BLaER1 treated with 17β-estradiol and CSF1 and Interleukin-3, amounts not matched to agents 10 nM and 100 nM (cell line): ENCODE measurements around the gene CSNK2B.

Source experiments
- H3K27ac ChIP-seq, 11 experiments: shearing (Covaris generic); formaldehyde crosslinking; 2 replicates each; pipeline ENCODE4 v1.8.1; 2022
- H3K27me3 ChIP-seq, 11 experiments: shearing (Covaris generic); formaldehyde crosslinking; 2 replicates each; pipeline ENCODE4 v1.8.1; 2022
- H3K36me3 ChIP-seq, 11 experiments: shearing (Covaris generic); formaldehyde crosslinking; 2 replicates each; pipeline ENCODE4 v1.8.1; 2022
- H3K4me1 ChIP-seq, 10 experiments: shearing (Covaris generic); formaldehyde crosslinking; 2 replicates each; pipeline ENCODE4 v1.8.1; 2022
- H3K4me2 ChIP-seq, 11 experiments: shearing (Covaris generic); formaldehyde crosslinking; 2 replicates each; pipeline ENCODE4 v1.8.1; 2022
- H3K4me3 ChIP-seq, 10 experiments: shearing (Covaris generic); formaldehyde crosslinking; 2 replicates each; pipeline ENCODE4 v1.8.1; 2022
- H3K9ac ChIP-seq, 11 experiments: shearing (Covaris generic); formaldehyde crosslinking; 2 replicates each; pipeline ENCODE4 v1.8.1; 2022
- H3K9me3 ChIP-seq, 11 experiments: shearing (Covaris generic); formaldehyde crosslinking; replicated peaks in 1 of 11; 2 replicates each; pipeline ENCODE4 v1.8.1; 2022
- H4K20me1 ChIP-seq, 11 experiments: shearing (Covaris generic); formaldehyde crosslinking; 2 replicates each; pipeline ENCODE4 v1.8.1; 2022
- Cebpa-rat ChIP-seq, 11 experiments: shearing (Covaris generic); IDR thresholded peaks; 2 replicates each; pipeline ENCODE4 v1.8.1; 2022

Gene CSNK2B

DNA sequence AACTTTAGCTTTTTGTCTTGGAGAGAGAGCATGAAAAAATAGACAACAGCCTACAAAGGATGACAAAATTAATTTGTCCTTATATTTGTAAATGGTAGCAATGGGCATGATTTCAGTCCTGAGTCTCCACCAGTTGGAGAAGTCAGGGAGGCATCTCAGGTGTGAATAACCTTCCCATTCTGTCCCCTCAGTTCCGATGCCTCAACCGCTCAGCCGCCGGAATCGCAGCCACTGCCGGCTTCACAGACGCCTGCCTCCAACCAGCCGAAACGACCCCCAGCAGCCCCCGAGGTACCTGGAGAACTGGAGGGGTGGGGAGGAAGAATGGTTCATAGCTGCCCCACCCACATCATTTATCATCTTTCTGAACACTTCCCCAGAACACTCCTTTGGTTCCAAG lies 41.8 kb upstream of the CSNK2B start:
- Histone ChIP-seq H3K9ac (peak overlapping the region in 2 of 11 experiments; percentile 15 to 18; a peak in 2 of 22 replicates), H3K4me1 (peaks cover 17 to 34% (median 23%) of the 10 kb centered on the region in 10 experiments), H3K4me3 (no peak overlapping the region), H3K9me3 (no peaks in the 10 kb centered on the region), H4K20me1 (peaks cover 52 to 83% (median 76%) of the 10 kb centered on the region in 11 experiments; a peak in 21 of 22 replicates), H3K27me3 (no peaks in the 10 kb centered on the region), H3K27ac (no peak overlapping the region), H3K36me3 (peaks cover 61 to 77% (median 76%) of the 10 kb centered on the region in 11 experiments), H3K4me2 (no peak overlapping the region)
- TF ChIP-seq Cebpa-rat (IDR thresholded peaks at IDR 0.05): no peak

DNA sequence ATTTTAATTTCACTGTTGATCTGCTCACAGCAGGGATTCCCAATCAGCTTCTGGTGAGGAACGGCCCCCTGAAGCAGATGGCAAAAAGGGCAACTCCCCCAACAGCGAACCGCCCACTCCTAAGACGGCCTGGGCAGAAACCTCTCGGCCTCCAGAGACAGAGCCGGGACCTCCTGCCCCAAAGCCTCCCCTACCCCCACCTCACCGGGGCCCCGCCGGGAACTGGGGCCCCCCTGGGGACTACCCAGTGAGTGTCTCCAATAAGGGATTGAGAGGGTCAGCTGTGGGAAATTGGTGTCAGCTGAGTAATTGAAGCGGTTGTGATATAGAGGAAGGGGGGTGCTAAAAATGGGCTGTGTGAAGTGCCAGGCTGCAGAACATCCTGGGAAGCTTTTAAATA lies 38.9 kb upstream of the CSNK2B start:
- TF ChIP-seq Cebpa-rat (IDR thresholded peaks at IDR 0.05): no peak
- no peak overlapping the region for H3K4me2 ChIP-seq
- no peaks in the 10 kb centered on the region for H3K27me3 ChIP-seq
- H3K27ac ChIP-seq: no peak overlapping the region
- H3K9me3 ChIP-seq: no peaks in the 10 kb centered on the region
- peaks cover 90 to 100% (median 100%) of the 10 kb centered on the region in 11 experiments for H3K36me3 ChIP-seq
- H3K4me3 ChIP-seq: no peak overlapping the region
- peak overlapping the region in 6 of 11 experiments; percentile 12 to 32 (median 23); a peak in 6 of 22 replicates for H3K9ac ChIP-seq
- peaks cover 68 to 100% (median 100%) of the 10 kb centered on the region in 11 experiments; a peak in 21 of 22 replicates for H4K20me1 ChIP-seq
- peaks cover 8 to 24% (median 11%) of the 10 kb centered on the region in 10 experiments for H3K4me1 ChIP-seq

DNA sequence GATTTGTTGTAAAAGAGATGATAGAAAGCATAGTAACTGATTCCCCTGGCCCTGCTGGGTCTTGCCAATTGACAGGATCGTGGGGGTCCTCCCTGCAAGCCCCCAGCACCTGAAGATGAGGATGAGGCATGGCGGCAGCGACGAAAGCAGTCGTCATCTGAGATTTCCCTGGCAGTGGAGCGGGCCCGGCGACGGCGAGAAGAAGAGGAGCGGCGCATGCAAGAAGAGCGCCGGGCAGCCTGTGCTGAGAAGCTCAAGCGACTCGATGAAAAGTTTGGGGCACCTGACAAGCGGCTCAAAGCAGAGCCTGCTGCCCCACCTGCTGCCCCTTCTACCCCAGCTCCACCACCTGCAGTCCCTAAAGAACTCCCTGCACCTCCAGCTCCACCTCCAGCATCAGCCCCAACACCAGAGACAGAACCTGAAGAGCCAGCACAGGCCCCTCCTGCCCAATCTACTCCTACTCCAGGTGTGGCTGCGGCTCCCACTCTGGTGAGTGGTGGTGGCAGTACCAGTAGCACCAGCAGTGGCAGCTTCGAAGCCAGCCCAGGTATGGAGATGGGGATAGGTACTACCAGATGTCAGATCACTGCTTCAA lies 38.1 kb upstream of the CSNK2B start:
- no peak overlapping the region for H3K4me2 ChIP-seq
- peaks cover 65 to 100% (median 100%) of the 10 kb centered on the region in 11 experiments; a peak in 21 of 22 replicates for H4K20me1 ChIP-seq
- no peaks in the 10 kb centered on the region for H3K27me3 ChIP-seq
- no peaks in the 10 kb centered on the region for H3K9me3 ChIP-seq
- no peak for TF ChIP-seq Cebpa-rat (IDR thresholded peaks at IDR 0.05)
- peaks cover 95 to 100% (median 100%) of the 10 kb centered on the region in 11 experiments for H3K36me3 ChIP-seq
- H3K9ac ChIP-seq: peak overlapping the region in 1 of 11 experiments; percentile 9; a peak in 1 of 22 replicates
- no peak overlapping the region for H3K4me3 ChIP-seq
- peaks cover 0 to 15% (median 3%) of the 10 kb centered on the region in 10 experiments; a peak in 17 of 20 replicates for H3K4me1 ChIP-seq
- no peak overlapping the region for H3K27ac ChIP-seq

DNA sequence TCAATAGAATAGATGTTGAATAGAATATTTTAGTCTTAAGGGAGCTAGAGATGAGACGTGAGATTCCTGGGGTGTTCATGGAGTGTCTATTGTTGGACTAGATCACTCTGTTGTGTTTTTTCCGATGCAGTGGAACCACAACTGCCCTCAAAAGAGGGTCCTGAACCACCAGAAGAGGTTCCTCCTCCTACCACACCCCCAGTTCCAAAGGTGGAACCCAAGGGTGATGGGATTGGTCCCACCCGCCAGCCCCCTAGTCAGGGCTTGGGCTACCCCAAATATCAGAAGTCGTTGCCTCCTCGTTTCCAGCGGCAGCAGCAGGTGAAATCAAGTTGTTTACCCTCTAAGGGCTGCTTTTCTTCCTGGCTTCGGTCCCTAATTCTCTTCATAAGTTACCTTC lies 36.9 kb upstream of the CSNK2B start:
- Histone ChIP-seq H3K9me3 (no peaks in the 10 kb centered on the region), H3K4me1 (peaks cover 0 to 3% (median 0%) of the 10 kb centered on the region in 10 experiments; a peak in 1 of 20 replicates), H3K9ac (no peak overlapping the region), H3K27me3 (no peaks in the 10 kb centered on the region), H4K20me1 (peaks cover 64 to 100% (median 99%) of the 10 kb centered on the region in 11 experiments; a peak in 21 of 22 replicates), H3K4me3 (no peak overlapping the region), H3K4me2 (no peak overlapping the region), H3K27ac (no peak overlapping the region), H3K36me3 (peaks cover 100% of the 10 kb centered on the region in 11 experiments)
- TF ChIP-seq Cebpa-rat (IDR thresholded peaks at IDR 0.05): no peak

DNA sequence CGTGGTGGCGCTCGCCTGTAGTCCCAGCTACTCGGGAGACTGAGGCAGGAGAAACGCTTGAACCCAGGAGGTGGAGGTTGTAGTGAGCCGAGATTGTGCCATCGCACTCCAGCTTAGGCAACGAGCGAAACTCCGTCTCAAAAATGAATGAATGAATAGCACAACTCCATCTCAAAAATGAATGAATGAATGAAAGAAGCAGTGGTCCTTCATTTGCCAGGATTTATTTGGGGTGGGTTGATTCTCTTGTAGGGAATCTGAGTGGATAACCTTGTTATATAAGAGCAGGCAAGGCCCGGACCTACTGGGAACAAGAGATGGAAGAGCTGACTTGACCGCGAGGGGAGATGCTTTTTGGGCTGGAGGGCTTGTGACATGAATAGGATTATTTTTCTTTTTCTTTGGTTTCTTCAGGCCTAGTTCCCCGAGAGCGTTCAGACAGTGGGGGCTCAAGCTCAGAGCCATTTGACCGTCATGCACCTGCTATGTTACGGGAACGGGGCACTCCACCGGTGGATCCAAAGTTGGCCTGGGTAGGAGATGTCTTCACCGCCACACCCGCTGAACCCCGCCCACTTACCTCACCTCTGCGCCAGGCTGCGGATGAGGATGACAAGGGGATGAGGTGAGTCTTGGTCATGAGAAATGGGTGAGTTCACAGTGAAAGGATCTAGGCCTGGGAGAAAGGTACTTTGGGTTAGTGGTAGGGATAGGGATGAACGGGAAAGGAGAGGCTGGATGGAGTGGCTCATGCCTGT lies 35.5 kb upstream of the CSNK2B start:
- Histone ChIP-seq H3K9ac (peak overlapping the region in 2 of 11 experiments; percentile 15 to 29; a peak in 2 of 22 replicates), H3K36me3 (peaks cover 100% of the 10 kb centered on the region in 11 experiments), H3K27me3 (no peaks in the 10 kb centered on the region), H3K4me1 (no peaks in the 10 kb centered on the region), H3K27ac (no peak overlapping the region), H4K20me1 (peaks cover 63 to 100% (median 99%) of the 10 kb centered on the region in 11 experiments; a peak in 21 of 22 replicates), H3K4me3 (no peak overlapping the region), H3K9me3 (no peaks in the 10 kb centered on the region), H3K4me2 (no peak overlapping the region)
- no peak for TF ChIP-seq Cebpa-rat (IDR thresholded peaks at IDR 0.05)

DNA sequence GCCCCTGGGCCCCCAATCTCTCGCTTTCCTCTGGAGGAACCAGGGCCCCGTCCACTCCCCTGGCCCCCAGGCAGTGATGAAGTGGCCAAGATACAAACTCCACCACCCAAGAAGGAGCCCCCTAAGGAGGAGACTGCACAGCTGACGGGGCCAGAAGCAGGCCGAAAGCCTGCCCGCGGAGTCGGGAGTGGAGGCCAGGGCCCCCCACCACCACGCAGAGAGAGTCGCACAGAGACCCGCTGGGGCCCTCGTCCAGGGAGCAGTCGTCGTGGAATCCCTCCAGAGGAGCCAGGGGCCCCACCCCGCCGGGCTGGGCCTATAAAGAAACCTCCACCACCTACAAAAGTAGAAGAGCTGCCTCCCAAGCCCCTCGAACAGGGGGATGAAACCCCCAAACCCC lies 34.7 kb upstream of the CSNK2B start:
- H3K4me3 ChIP-seq: no peak overlapping the region
- no peaks in the 10 kb centered on the region for H3K27me3 ChIP-seq
- no peak overlapping the region for H3K4me2 ChIP-seq
- peaks cover 100% of the 10 kb centered on the region in 11 experiments for H3K36me3 ChIP-seq
- H3K27ac ChIP-seq: no peak overlapping the region
- H3K9me3 ChIP-seq: no peaks in the 10 kb centered on the region
- H4K20me1 ChIP-seq: peaks cover 66 to 100% (median 99%) of the 10 kb centered on the region in 11 experiments; a peak in 21 of 22 replicates
- TF ChIP-seq Cebpa-rat (IDR thresholded peaks at IDR 0.05): no peak
- peak overlapping the region in 3 of 11 experiments; percentile 15 to 29 (median 22); a peak in 2 of 22 replicates for H3K9ac ChIP-seq
- no peaks in the 10 kb centered on the region for H3K4me1 ChIP-seq

DNA sequence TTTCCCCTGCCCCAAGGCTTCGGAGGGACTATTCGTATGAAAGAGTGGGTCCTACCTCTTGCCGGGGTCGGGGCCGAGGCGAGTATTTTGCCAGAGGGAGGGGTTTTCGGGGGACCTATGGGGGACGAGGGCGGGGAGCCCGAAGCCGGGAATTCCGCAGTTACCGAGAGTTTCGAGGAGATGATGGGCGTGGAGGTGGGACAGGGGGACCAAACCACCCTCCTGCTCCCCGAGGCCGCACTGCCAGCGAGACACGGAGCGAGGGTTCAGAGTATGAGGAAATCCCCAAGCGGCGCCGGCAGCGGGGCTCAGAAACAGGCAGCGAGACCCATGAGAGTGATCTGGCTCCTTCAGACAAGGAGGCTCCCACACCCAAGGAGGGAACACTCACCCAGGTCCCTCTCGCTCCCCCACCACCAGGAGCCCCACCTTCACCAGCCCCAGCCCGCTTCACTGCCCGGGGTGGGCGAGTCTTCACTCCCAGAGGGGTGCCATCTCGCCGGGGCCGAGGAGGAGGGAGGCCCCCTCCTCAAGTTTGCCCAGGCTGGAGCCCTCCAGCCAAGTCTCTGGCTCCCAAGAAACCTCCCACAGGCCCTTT lies 34.1 kb upstream of the CSNK2B start:
- H3K9me3 ChIP-seq: no peaks in the 10 kb centered on the region
- TF ChIP-seq Cebpa-rat (IDR thresholded peaks at IDR 0.05): no peak
- H3K4me3 ChIP-seq: no peak overlapping the region
- H3K27me3 ChIP-seq: no peaks in the 10 kb centered on the region
- H3K4me2 ChIP-seq: no peak overlapping the region
- no peak overlapping the region; a peak in 1 of 22 replicates for H3K27ac ChIP-seq
- peaks cover 100% of the 10 kb centered on the region in 11 experiments for H3K36me3 ChIP-seq
- H3K4me1 ChIP-seq: peaks cover 0 to 4% (median 0%) of the 10 kb centered on the region in 10 experiments; a peak in 2 of 20 replicates
- H3K9ac ChIP-seq: peak overlapping the region in 6 of 11 experiments; percentile 1 to 48 (median 34); a peak in 6 of 22 replicates
- H4K20me1 ChIP-seq: peaks cover 67 to 100% (median 99%) of the 10 kb centered on the region in 11 experiments; a peak in 21 of 22 replicates

DNA sequence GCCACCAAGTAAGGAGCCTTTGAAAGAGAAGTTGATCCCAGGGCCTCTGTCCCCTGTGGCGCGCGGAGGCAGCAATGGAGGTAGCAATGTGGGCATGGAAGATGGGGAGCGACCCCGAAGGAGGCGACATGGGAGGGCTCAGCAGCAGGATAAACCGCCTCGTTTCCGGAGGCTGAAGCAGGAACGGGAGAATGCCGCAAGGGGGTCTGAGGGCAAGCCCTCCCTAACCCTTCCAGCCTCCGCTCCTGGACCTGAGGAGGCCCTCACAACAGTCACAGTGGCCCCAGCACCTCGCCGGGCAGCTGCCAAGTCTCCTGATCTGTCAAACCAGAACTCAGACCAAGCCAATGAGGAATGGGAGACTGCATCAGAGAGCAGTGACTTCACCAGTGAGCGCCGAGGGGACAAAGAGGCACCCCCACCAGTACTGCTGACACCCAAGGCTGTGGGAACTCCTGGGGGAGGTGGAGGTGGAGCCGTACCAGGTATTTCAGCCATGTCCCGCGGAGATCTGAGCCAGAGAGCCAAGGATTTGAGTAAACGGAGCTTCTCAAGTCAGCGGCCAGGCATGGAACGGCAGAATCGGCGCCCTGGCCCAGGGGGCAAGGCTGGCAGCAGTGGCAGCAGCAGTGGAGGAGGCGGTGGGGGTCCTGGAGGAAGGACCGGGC lies 33.5 kb upstream of the CSNK2B start:
- Histone ChIP-seq H3K4me1 (peaks cover 0 to 10% (median 0%) of the 10 kb centered on the region in 10 experiments; a peak in 3 of 20 replicates), H3K9ac (peak overlapping the region in 7 of 11 experiments; percentile 1 to 48 (median 30); a peak in 8 of 22 replicates), H3K27ac (no peak overlapping the region; a peak in 2 of 22 replicates), H3K36me3 (peaks cover 100% of the 10 kb centered on the region in 11 experiments), H3K4me3 (no peak overlapping the region), H3K4me2 (no peak overlapping the region), H3K9me3 (no peaks in the 10 kb centered on the region), H3K27me3 (no peaks in the 10 kb centered on the region), H4K20me1 (peaks cover 72 to 100% (median 98%) of the 10 kb centered on the region in 11 experiments; a peak in 21 of 22 replicates)
- no peak for TF ChIP-seq Cebpa-rat (IDR thresholded peaks at IDR 0.05)
